Lower lobe of right lung (tissue), 2 donors: ENCODE data around the gene HMCN2. TPM values are rescaled to one million over a fixed set of nuclear protein-coding genes. Genes with fewer than 3 reads are reported as not detected.
A peak's percentile ranks its signal among the peaks of the same experiment; 100 is the strongest.

ENCODE experiments used
- ATAC-seq, 2 donors: fragments of 200-7000 bp; cut with Tn5 transposase; one replicate each; pipeline ENCODE4 v1.9.1; 2020 to 2022; ENCODE audit warnings: mild to moderate bottlenecking in 2 of 2, moderate library complexity in 2 of 2
- DNase-seq: peaks from one replicate; pipeline ENCODE4 v3.0.0-alpha.2; 2020
- H3K27ac ChIP-seq: fragments of 200-600 bp; one replicate; pipeline ENCODE4 v1.8.0; 2022
- H3K27me3 ChIP-seq: fragments of 200-600 bp; one replicate; pipeline ENCODE4 v1.8.0; 2022; ENCODE audit warnings: low read depth
- H3K36me3 ChIP-seq: fragments of 200-600 bp; one replicate; pipeline ENCODE4 v1.8.0; 2022; ENCODE audit warnings: mild to moderate bottlenecking
- H3K4me1 ChIP-seq: fragments of 200-600 bp; one replicate; pipeline ENCODE4 v1.8.0; 2022
- H3K4me3 ChIP-seq: fragments of 200-600 bp; one replicate; pipeline ENCODE4 v1.8.0; 2022; ENCODE audit warnings: mild to moderate bottlenecking
- H3K9me3 ChIP-seq: fragments of 200-600 bp; one replicate; pipeline ENCODE4 v1.8.0; 2022
- intact Hi-C: fragments of 100-400 bp; cut with DNase I; formaldehyde crosslinking; loops from one replicate; pipeline ENCODE4 v1.11.0; 2022
- total RNA-seq: library from RNA; stranded (reverse); fragmentation: NEBNext Ultra II Directional; extraction: Animal tissue kit (Norgen Biotek cat#: 25700); gene quantifications from one replicate; pipeline ENCODE4 v1.2.1, GENCODE V29; 2021
- TF ChIP-seq, protein P1 (sequence below): fragments of 200-600 bp; IDR thresholded peaks from one replicate; pipeline ENCODE4 v1.8.0; 2022; ENCODE audit warnings: antibody characterized with exemption, mild to moderate bottlenecking
- donor health status: DM: no; HTN: yes; CAD: no; lungs with severe emphysema.

HMCN2 gene
- total RNA-seq, 1 donor from 2014 or later: 4.7 TPM

DNA sequence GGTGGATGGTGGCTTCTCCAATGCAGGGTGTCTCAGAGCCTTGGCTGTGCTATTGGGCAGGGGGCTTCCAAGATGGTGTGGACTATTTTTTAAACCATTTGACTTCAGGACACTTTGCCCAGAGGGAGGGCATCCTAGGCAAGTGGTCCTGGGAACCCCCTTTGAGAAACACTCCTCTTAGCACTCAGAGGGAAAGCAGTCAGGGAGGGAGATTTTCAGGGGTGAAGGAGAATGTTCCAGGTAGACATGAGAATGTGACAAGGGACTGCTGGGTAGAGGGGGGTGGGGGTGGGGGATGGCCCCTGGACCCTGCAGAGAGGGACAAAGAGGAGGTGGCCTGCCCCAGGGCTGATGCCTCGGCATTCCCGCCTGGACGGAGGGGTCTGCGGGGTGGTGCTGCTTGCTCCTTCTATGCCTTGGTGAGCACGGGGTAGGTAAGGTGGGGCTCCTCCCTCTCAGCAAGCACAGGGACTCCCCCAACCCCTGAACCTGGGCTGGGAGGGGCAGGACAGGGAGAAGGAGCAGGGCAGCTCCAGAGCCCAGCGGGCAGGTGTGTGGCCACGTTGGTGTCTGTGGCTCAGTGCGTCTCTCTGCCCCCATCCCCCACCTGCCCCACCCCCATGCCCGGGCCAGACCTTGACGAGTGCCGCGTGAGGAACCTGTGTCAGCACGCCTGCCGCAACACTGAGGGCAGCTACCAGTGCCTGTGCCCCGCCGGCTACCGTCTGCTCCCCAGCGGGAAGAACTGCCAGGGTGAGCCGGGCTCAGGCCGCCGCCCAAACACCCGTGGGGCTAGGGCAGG lies 165.4 kb downstream of the HMCN2 start:
- Histone ChIP-seq H3K4me1 (peaks cover 19% of the 10 kb centered on the region), H3K9me3 (no peaks in the 10 kb centered on the region), H3K27me3 (peaks cover 29% of the 10 kb centered on the region), H3K4me3 (no peak overlapping the region), H3K36me3 (no peaks in the 10 kb centered on the region), H3K27ac (no peak overlapping the region)
- ATAC-seq: no peak
- intact Hi-C loops: no loop called here
- DNase-seq: no peak
- TF ChIP-seq, protein P1, sequence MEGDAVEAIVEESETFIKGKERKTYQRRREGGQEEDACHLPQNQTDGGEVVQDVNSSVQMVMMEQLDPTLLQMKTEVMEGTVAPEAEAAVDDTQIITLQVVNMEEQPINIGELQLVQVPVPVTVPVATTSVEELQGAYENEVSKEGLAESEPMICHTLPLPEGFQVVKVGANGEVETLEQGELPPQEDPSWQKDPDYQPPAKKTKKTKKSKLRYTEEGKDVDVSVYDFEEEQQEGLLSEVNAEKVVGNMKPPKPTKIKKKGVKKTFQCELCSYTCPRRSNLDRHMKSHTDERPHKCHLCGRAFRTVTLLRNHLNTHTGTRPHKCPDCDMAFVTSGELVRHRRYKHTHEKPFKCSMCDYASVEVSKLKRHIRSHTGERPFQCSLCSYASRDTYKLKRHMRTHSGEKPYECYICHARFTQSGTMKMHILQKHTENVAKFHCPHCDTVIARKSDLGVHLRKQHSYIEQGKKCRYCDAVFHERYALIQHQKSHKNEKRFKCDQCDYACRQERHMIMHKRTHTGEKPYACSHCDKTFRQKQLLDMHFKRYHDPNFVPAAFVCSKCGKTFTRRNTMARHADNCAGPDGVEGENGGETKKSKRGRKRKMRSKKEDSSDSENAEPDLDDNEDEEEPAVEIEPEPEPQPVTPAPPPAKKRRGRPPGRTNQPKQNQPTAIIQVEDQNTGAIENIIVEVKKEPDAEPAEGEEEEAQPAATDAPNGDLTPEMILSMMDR: no peak

DNA sequence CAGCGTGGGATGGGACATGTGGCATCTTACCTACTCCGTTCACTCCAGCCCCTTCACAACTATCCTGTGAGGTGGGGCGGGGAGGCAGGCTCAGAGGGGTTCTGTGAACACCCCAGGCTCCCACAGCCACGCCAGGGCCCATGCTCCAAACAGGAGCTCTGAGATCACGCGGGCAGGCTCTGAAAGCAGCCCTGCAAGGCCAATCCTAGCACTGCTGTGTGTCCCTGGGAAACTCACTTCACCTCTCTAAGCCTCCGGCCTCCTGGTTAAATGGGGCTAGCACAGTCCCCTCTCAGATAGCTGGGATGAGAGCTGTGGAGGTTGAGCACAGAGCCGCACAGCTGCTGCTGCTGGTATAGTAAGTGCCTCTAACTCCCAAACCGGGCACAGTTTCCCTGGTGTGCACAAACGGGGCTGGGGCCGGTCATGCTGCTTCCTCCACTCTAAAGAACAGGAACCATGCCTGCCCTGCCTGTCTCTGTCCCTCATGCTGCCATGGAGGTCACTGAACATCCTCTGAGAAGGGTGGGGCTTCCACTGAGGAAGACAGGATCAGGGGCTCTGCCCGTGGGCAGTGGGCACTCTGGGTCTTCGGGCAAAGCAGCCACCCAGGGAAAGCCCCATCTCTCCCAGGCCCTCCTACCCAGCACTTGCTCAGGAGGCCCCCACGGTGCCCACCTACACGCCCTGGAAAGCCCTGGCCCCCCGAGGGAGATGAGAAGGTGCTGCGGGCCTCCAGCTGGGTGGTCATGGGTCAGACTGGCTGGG lies 166.2 kb downstream of the HMCN2 start:
- H3K9me3 ChIP-seq: no peaks in the 10 kb centered on the region
- intact Hi-C loops: no loop called here
- peaks cover 29% of the 10 kb centered on the region for H3K27me3 ChIP-seq
- peaks cover 14% of the 10 kb centered on the region for H3K4me1 ChIP-seq
- ATAC-seq: no peak
- no peaks in the 10 kb centered on the region for H3K36me3 ChIP-seq
- TF ChIP-seq, protein P1: no peak
- no peak for DNase-seq
- H3K27ac ChIP-seq: no peak overlapping the region
- no peak overlapping the region for H3K4me3 ChIP-seq

DNA sequence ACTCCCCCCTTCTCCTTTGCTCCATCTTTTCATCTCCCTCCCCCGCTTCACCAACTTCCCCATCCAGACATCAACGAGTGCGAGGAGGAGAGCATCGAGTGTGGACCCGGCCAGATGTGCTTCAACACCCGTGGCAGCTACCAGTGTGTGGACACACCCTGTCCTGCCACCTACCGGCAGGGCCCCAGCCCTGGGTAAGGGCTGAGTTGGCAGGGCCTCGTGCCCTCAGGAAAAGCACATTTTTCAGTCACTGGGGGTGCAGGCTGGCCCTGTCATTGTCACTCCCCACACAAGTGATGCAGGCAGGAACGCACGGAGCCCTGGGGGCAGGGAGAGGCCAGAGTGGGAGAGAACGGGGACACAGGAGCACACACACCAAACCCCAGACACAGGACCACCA lies 166.8 kb downstream of the HMCN2 start:
- TF ChIP-seq, protein P1: no peak
- H3K9me3 ChIP-seq: no peaks in the 10 kb centered on the region
- H3K27me3 ChIP-seq: peaks cover 29% of the 10 kb centered on the region
- no peak overlapping the region for H3K4me3 ChIP-seq
- no peak overlapping the region for H3K27ac ChIP-seq
- no peak for ATAC-seq
- H3K4me1 ChIP-seq: peaks cover 11% of the 10 kb centered on the region
- no peak for DNase-seq
- intact Hi-C loops: no loop called here
- H3K36me3 ChIP-seq: no peaks in the 10 kb centered on the region

DNA sequence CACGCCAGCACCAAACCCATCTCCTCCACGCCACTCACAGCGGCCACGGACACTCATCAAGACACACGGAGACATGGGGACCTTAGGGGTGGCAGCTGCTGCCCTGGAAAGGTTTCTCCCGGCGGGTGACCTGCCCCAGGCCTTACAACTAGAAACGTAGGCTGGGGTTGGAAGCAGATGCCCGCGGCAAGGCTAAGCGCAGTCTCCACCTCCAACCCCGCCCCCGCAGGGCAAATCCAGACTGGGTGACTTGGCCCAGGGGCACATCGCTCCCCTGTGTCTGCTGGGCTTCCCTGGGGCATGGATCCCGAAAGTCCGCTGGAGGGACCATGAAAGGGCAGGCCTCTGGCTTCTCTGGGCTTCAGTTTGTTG lies 167.2 kb downstream of the HMCN2 start:
- TF ChIP-seq, protein P1: no peak
- H3K27ac ChIP-seq: no peak overlapping the region
- ATAC-seq: no peak
- intact Hi-C loops: no loop called here
- no peaks in the 10 kb centered on the region for H3K9me3 ChIP-seq
- peaks cover 29% of the 10 kb centered on the region for H3K27me3 ChIP-seq
- H3K36me3 ChIP-seq: no peaks in the 10 kb centered on the region
- no peak for DNase-seq
- peak overlapping the region; percentile 34 for H3K4me3 ChIP-seq
- peaks cover 9% of the 10 kb centered on the region for H3K4me1 ChIP-seq

DNA sequence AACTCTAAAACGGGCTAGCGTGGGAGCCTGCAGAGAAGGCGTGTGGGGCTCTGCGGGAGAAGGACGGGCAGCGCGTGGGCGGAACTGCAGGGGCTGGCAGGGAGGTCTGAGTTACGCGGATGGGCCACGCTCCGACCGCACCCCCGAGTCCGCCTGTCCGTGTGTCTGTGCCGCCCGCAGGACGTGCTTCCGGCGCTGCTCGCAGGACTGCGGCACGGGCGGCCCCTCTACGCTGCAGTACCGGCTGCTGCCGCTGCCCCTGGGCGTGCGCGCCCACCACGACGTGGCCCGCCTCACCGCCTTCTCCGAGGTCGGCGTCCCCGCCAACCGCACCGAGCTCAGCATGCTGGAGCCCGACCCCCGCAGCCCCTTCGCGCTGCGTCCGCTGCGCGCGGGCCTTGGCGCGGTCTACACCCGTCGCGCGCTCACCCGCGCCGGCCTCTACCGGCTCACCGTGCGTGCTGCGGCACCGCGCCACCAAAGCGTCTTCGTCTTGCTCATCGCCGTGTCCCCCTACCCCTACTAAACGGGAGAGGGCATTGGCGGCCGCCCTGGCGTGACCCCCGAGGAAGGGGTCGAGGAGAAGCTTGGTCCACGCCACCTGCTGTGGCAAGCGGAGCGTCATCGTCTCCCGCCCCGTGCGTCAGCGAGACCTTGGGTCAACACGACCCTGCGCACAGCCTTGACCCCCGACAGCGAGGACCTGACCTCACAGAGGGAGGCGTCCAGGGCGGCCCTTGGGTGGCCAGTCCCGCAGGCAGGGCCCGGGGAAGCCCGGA lies 167.8 kb downstream of the HMCN2 start:
- TF ChIP-seq, protein P1: peak; percentile 70
- intact Hi-C loops: no loop called here
- Histone ChIP-seq H3K9me3 (no peaks in the 10 kb centered on the region), H3K27ac (no peak overlapping the region), H3K36me3 (no peaks in the 10 kb centered on the region), H3K27me3 (peaks cover 29% of the 10 kb centered on the region), H3K4me1 (peaks cover 9% of the 10 kb centered on the region), H3K4me3 (peak overlapping the region; percentile 34)
- DNase-seq: no peak
- ATAC-seq: peak; percentile 67 to 69
